Mucosa of descending colon (tissue), 3 donors: Measurements from ENCODE around the gene OR51T1. TPM values are rescaled to one million over a fixed set of nuclear protein-coding genes. Genes with fewer than 3 reads are reported as not detected.

Experiments
- ATAC-seq: fragments of 200-7000 bp; cut with Tn5 transposase; one replicate; pipeline ENCODE4 v1.9.1; 2020; ENCODE audit warnings: mild to moderate bottlenecking, moderate library complexity
- DNase-seq, 3 donors: peaks; one replicate each; pipeline ENCODE4 v3.0.0-alpha.2; 2020
- H3K36me3 ChIP-seq: fragments of 200-600 bp; one replicate; pipeline ENCODE4 v1.8.0; 2021; ENCODE audit warnings: low read depth, mild to moderate bottlenecking
- H3K4me1 ChIP-seq: fragments of 200-600 bp; one replicate; pipeline ENCODE4 v1.8.0; 2021; ENCODE audit warnings: low read depth, mild to moderate bottlenecking
- H3K4me3 ChIP-seq: fragments of 200-600 bp; one replicate; pipeline ENCODE4 v1.8.0; 2021; ENCODE audit warnings: mild to moderate bottlenecking
- H3K9me3 ChIP-seq: fragments of 200-600 bp; one replicate; pipeline ENCODE4 v1.8.0; 2021; ENCODE audit warnings: mild to moderate bottlenecking
- CTCF ChIP-seq: fragments of 200-600 bp; IDR thresholded peaks from one replicate; pipeline ENCODE4 v1.8.0; 2022; ENCODE audit warnings: antibody characterized with exemption, mild to moderate bottlenecking
- intact Hi-C, 2 donors: fragments of 100-400 bp; cut with DNase I in 1 of 2; cut with micrococcal nuclease in 1 of 2; formaldehyde crosslinking; loops; one replicate each; pipeline versions ENCODE4 v1.11.0 to v1.11.1; 2022; cut with DNase I, micrococcal nuclease
- total RNA-seq, 3 donors: library from RNA; stranded (reverse); fragmentation: NEBNext Ultra II Directional in 2 of 3; extraction: Animal tissue kit (Norgen Biotek cat#: 25700) in 2 of 3; gene quantifications; one replicate each; pipeline versions ENCODE4 v1.2.1 to v1.2.4, GENCODE V29; 2021 to 2023
- donor health status: DM: no; HTN: no; CAD: no; lungs with moderate emphysema.
- donor health status: DM: no; HTN: no; CAD: no.
- donor health status: DM: no; HTN: yes; CAD: no.

The OR51T1 gene
- total RNA-seq, 3 donors from 2014 or later: not detected

- Histone ChIP-seq H3K4me3 (no peak overlapping the region), H3K36me3 (no peaks in the 10 kb centered on the region), H3K9me3 (no peaks in the 10 kb centered on the region), H3K4me1 (no peaks in the 10 kb centered on the region)
- no peak for TF ChIP-seq CTCF
- intact Hi-C loops: no loop called here
- ATAC-seq (no peak), DNase-seq (no peak)
Observed at GRCh38 chr11:4926608-4927007, 44.9 kb downstream of the OR51T1 start.

Other genes starting within 250 kb of the OR51T1 start
- gene OR51D1, start 244.4 kb upstream of the OR51T1 start, total RNA-seq: not detected
- gene OR51E1, start 237.9 kb upstream of the OR51T1 start, total RNA-seq: under 1 TPM; 0.32 to 0.95 (median 0.67) TPM
- gene OR51E2, start 184.0 kb upstream of the OR51T1 start, total RNA-seq: 10 to 100 TPM in 1 of 3 donors, 1 to 10 TPM in 1, under 1 TPM in 1; 0.46 to 11.0 (median 1.0) TPM
- not detected for gene MMP26, start 177.1 kb upstream of the OR51T1 start, total RNA-seq
- not detected for gene OR51F1, start 112.0 kb upstream of the OR51T1 start, total RNA-seq
- not detected for gene OR52R1, start 77.5 kb upstream of the OR51T1 start, total RNA-seq
- gene OR51F2, start 60.6 kb upstream of the OR51T1 start, total RNA-seq: not detected
- gene OR51S1, start 32.7 kb upstream of the OR51T1 start, total RNA-seq: not detected
- gene OR51A7, start 21.9 kb downstream of the OR51T1 start, total RNA-seq: not detected
- not detected for gene OR51G2, start 37.5 kb downstream of the OR51T1 start, total RNA-seq
- not detected for gene OR51G1, start 42.4 kb downstream of the OR51T1 start, total RNA-seq
- not detected for gene OR51A4, start 65.7 kb downstream of the OR51T1 start, total RNA-seq
- not detected for gene OR51A2, start 73.8 kb downstream of the OR51T1 start, total RNA-seq
- not detected for gene OR51L1, start 113.0 kb downstream of the OR51T1 start, total RNA-seq
- not detected for gene OR52J3, start 164.6 kb downstream of the OR51T1 start, total RNA-seq
- not detected for gene OR52E2, start 177.7 kb downstream of the OR51T1 start, total RNA-seq
- not detected for gene OR52E1, start 187.7 kb downstream of the OR51T1 start, total RNA-seq